GM21390 (cell line): Measurements from ENCODE around the gene ONECUT2.
"Not testable (repeated sequence)": the region's sequence is repeated elsewhere in the genome, so short reads cannot be mapped to it uniquely, and the experiment has no call there.

Experiments
- ATAC-seq: cut with Tn5 transposase; IDR thresholded peaks from one replicate; pipeline ENCODE4 v1.9.1; 2021; ENCODE audit not compliant: unreplicated experiment

ONECUT2 gene

GRCh38 chr18:57434536-57435494, at the start of gene ONECUT2:
Gene ONECUT2, plus strand, starts transcription at chr18:57435374. Its CDS starts 343 bp downstream, at chr18:57435717.
- ATAC-seq, result peak; percentile 66

- no peak for ATAC-seq
These were observed 45.9 kb upstream of the ONECUT2 start for GRCh38 chr18:57389271-57389670.

GRCh38 chr18:57390044-57390443, 45.1 kb upstream of the ONECUT2 start:
- no peak for ATAC-seq

GRCh38 chr18:57394749-57395148, 40.4 kb upstream of the ONECUT2 start:
- not testable (repeated sequence) for ATAC-seq

- not testable (repeated sequence) for ATAC-seq
These were observed 38.3 kb upstream of the ONECUT2 start for GRCh38 chr18:57396831-57397230.

GRCh38 chr18:57397440-57398132, 37.6 kb upstream of the ONECUT2 start:
- no peak for ATAC-seq

GRCh38 chr18:57404345-57404744, 30.8 kb upstream of the ONECUT2 start:
- ATAC-seq, result no peak

- no peak for ATAC-seq
These were observed 25.5 kb upstream of the ONECUT2 start for GRCh38 chr18:57409650-57410049.

- ATAC-seq, result no peak
These were observed 24.4 kb upstream of the ONECUT2 start for GRCh38 chr18:57410749-57411148.

GRCh38 chr18:57416542-57416941, 18.6 kb upstream of the ONECUT2 start:
- no peak for ATAC-seq

- no peak for ATAC-seq
These were observed 12.8 kb upstream of the ONECUT2 start for GRCh38 chr18:57422313-57422872.

- ATAC-seq, result no peak
These were observed 11.4 kb upstream of the ONECUT2 start for GRCh38 chr18:57423821-57424220.

- no peak for ATAC-seq
These were observed 10.1 kb upstream of the ONECUT2 start for GRCh38 chr18:57425096-57425495.

- no peak for ATAC-seq
These were observed 9.0 kb upstream of the ONECUT2 start for GRCh38 chr18:57426187-57426586.

GRCh38 chr18:57427429-57428201, 7.6 kb upstream of the ONECUT2 start:
- ATAC-seq, result no peak

GRCh38 chr18:57428221-57429150, 6.7 kb upstream of the ONECUT2 start:
- no peak for ATAC-seq

- ATAC-seq, result no peak
These were observed 5.8 kb upstream of the ONECUT2 start for GRCh38 chr18:57429167-57430078.

- ATAC-seq, result no peak
These were observed 4.8 kb upstream of the ONECUT2 start for GRCh38 chr18:57430079-57431001.
